B cell (primary cell): ENCODE measurements around the gene POLN. TPM values are rescaled to one million over a fixed set of nuclear protein-coding genes. Genes with fewer than 3 reads are reported as not detected.

Source experiments
- ATAC-seq: fragments of 200-7000 bp; cut with Tn5 transposase; one replicate; pipeline ENCODE4 v1.10.0; 2021; ENCODE audit warnings: low read depth, mild to moderate bottlenecking, moderate number of reproducible peaks, moderate library complexity
- CTCF ChIA-PET: fragments of 350-600 bp; sonication (Branson Sonifier 250); formaldehyde crosslinking; loops from one replicate; lab custom pipeline; 2021; ENCODE audit warnings: antibody characterized with exemption, inconsistent platforms; lab: Charles Lee
- POLR2A ChIA-PET: fragments of 350-600 bp; sonication (Branson Sonifier 250); formaldehyde crosslinking; loops from one replicate; lab custom pipeline; 2021; ENCODE audit warnings: antibody characterized with exemption; lab: Charles Lee
- DNase-seq: peaks from one replicate; pipeline ENCODE4 v3.0.0; 2013
- H2AFZ ChIP-seq: 2 replicates; pipeline ENCODE4 v1.6.1; 2012; ENCODE audit warnings: mild to moderate bottlenecking, low read depth, low read length; ENCODE audit not compliant: insufficient read depth, poor library complexity, severe bottlenecking
- H3K27ac ChIP-seq, 2 donors: 1 replicate in 1 of 2; 2 replicates in 1 of 2; pipeline ENCODE4 v1.5.1; 2012 to 2013; ENCODE audit warnings: low read length in 2 of 2, mild to moderate bottlenecking in 2 of 2, moderate library complexity in 1 of 2
- H3K27me3 ChIP-seq, 4 experiments: fragments of 200-600 bp in 1 of 4; sonication (generic) in 1 of 4; replicated peaks in 1 of 4; 1 replicate in 2 of 4; 2 replicates in 2 of 4; pipeline versions ENCODE4 v1.6.1 to v1.7.0; 2013 to 2016; ENCODE audit warnings: low read length in 3 of 4, mild to moderate bottlenecking in 2 of 4, mixed read lengths in 1 of 4, moderate library complexity in 1 of 4; ENCODE audit not compliant: insufficient read depth in 4 of 4, control insufficient read depth in 3 of 4; ENCODE audit errors: control extremely low read depth in 1 of 4
- H3K36me3 ChIP-seq, 2 experiments: replicated peaks in 1 of 2; 1 replicate in 1 of 2; 2 replicates in 1 of 2; pipeline versions ENCODE4 v1.6.1 to v1.7.1; 2013; ENCODE audit warnings: low read length in 1 of 2; ENCODE audit not compliant: insufficient read depth in 2 of 2, control insufficient read depth in 1 of 2; ENCODE audit errors: control extremely low read depth in 1 of 2, extremely low read depth in 1 of 2
- H3K4me1 ChIP-seq, 2 donors: fragments of 200-600 bp in 1 of 2; sonication (generic) in 1 of 2; 1 replicate in 1 of 2; 2 replicates in 1 of 2; pipeline versions ENCODE4 v1.5.1 to v1.6.1; 2013 to 2017; ENCODE audit warnings: low read length in 2 of 2; ENCODE audit not compliant: control insufficient read depth in 2 of 2, insufficient read depth in 2 of 2
- H3K4me2 ChIP-seq: replicated peaks from 2 replicates; pipeline ENCODE3; 2012; ENCODE audit warnings: mild to moderate bottlenecking, low read depth, low read length; ENCODE audit not compliant: poor library complexity, severe bottlenecking
- H3K4me3 ChIP-seq, 5 experiments: fragments of 200-600 bp in 1 of 5; sonication (generic) in 1 of 5; 1 replicate in 3 of 5; 2 replicates in 2 of 5; pipeline versions ENCODE4 v1.5.1 to v1.7.0; 2011 to 2016; ENCODE audit warnings: low read length in 4 of 5, mild to moderate bottlenecking in 4 of 5, low read depth in 2 of 5, control low read depth in 1 of 5, moderate library complexity in 1 of 5; ENCODE audit not compliant: insufficient read depth in 1 of 5; ENCODE audit errors: control extremely low read depth in 1 of 5, extremely low read depth in 1 of 5
- H3K79me2 ChIP-seq: fragments of 200-600 bp; sonication (generic); one replicate; pipeline ENCODE4 v1.6.0; 2016; ENCODE audit warnings: low read length; ENCODE audit not compliant: control insufficient read depth, insufficient read depth
- H3K9ac ChIP-seq: fragments of 200-600 bp; sonication (generic); 2 replicates; pipeline ENCODE4 v1.6.1; 2017; ENCODE audit warnings: mild to moderate bottlenecking, low read length, moderate library complexity
- H3K9me3 ChIP-seq, 3 donors: one replicate each; pipeline versions ENCODE4 v1.6.1 to v1.7.1; 2013; ENCODE audit warnings: low read length in 2 of 3; ENCODE audit not compliant: control insufficient read depth in 2 of 3, insufficient read depth in 1 of 3; ENCODE audit errors: control extremely low read depth in 1 of 3
- H4K20me1 ChIP-seq: 2 replicates; pipeline ENCODE4 v1.6.0; 2012; ENCODE audit warnings: mild to moderate bottlenecking, low read length; ENCODE audit not compliant: insufficient read depth, control insufficient read depth, poor library complexity, severe bottlenecking
- H3K27ac Mint-ChIP-seq: one replicate; pipeline ENCODE4 v1.8.0; 2021; ENCODE audit warnings: mixed read lengths
- H3K27me3 Mint-ChIP-seq: one replicate; pipeline ENCODE4 v1.8.0; 2021; ENCODE audit warnings: mixed read lengths
- H3K4me1 Mint-ChIP-seq: one replicate; pipeline ENCODE4 v1.8.0; 2021; ENCODE audit warnings: mixed read lengths
- H3K4me3 Mint-ChIP-seq: one replicate; pipeline ENCODE4 v1.8.0; 2021; ENCODE audit warnings: mixed read lengths
- H3K9me3 Mint-ChIP-seq: one replicate; pipeline ENCODE4 v1.8.0; 2022; ENCODE audit warnings: mixed read lengths; ENCODE audit not compliant: insufficient read depth
- CTCF ChIP-seq: fragments of 200-600 bp; IDR thresholded peaks from one replicate; pipeline ENCODE4 v1.8.0; 2022; ENCODE audit warnings: antibody characterized with exemption, mild to moderate bottlenecking
- EZH2 ChIP-seq: IDR thresholded peaks from 2 replicates; pipeline ENCODE4 v1.6.1; 2012; ENCODE audit warnings: borderline replicate concordance, low read depth, mild to moderate bottlenecking, moderate library complexity, low read length; ENCODE audit not compliant: insufficient read depth, poor library complexity, severe bottlenecking
- WGBS: methylation state at CpG from one replicate; pipeline ENCODE4 v1.1.5; 2013; ENCODE audit warnings: missing lambda C conversion rate; ENCODE audit not compliant: insufficient coverage; 5-methylcytosine and 5-hydroxymethylcytosine counted together
- intact Hi-C: fragments of 100-400 bp; cut with micrococcal nuclease; formaldehyde crosslinking; loops from one replicate; pipeline ENCODE4 v1.10.0; 2022
- polyA plus RNA-seq: library from polyadenylated mRNA; depleted of rRNA; stranded (reverse); fragments of >200 nt; gene quantifications from 2 replicates; pipeline ENCODE4 v1.2.3, GENCODE V29; 2012
- total RNA-seq, 2 donors: library from RNA; stranded (reverse); fragments of 120-200 nt in 1 of 2; gene quantifications; 1 replicate in 1 of 2; 2 replicates in 1 of 2; pipeline versions ENCODE4 v1.2.3 to v1.2.4, GENCODE V29; 2013 to 2022

POLN gene
- total and polyA plus RNA-seq, 2 donors (not counting 1 experiment from before 2014, with no cell fraction given) = 0.73 to 1.5 TPM

DNA sequence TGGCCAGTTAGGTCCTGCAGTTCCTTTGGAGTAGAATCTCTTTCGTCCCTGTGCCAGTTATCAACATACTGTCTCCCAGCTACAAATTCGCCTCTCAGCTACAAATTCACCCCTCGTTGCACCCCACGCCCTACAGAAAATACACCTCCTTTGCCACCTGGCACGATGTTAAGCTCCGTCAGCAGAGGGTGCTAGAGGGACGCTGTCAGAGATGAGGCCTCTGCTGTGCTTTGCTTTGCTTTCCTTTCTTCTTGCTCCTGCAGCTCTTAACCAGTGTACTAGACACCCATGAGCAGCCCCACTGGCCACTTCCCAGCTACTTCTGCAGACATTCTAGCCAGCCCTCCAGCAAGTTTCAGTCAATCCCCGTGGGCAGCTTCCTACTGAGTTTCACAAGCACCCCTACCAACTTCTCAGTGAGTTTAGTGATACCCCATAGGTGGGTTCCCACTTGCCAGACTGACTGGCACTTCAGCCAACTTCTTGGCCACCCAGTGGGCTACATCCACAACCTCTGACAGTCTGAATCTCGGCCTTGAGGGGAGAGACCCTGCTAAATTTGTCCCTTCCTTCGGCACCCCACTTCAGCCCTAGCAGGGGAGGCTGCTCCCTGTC lies 21.8 kb downstream of the POLN start:
- no peak overlapping the region for H3K4me3 ChIP-seq
- WGBS = 5% methylated on average over 9 of the region's 10 CpGs
- DNase-seq (peak; percentile 82), ATAC-seq (peak; percentile 90)
- H3K4me1 ChIP-seq = peaks cover 0 to 5% of the 10 kb centered on the region in 2 donors
- H3K4me3 Mint-ChIP-seq = no peak overlapping the region
- intact Hi-C loops = loop anchor here (1.0 kb wide), 3 partner anchors 22 to 198 kb away; partner anchors contain the start of genes CFAP99, HAUS3, POLN and ZFYVE28
- no peaks in the 10 kb centered on the region for H3K27me3 ChIP-seq
- no peaks in the 10 kb centered on the region for H3K9me3 Mint-ChIP-seq
- H4K20me1 ChIP-seq = no peaks in the 10 kb centered on the region
- peaks cover 4% of the 10 kb centered on the region for H3K4me1 Mint-ChIP-seq
- H3K79me2 ChIP-seq = no peaks in the 10 kb centered on the region
- H3K36me3 ChIP-seq = peaks cover 0 to 9% of the 10 kb centered on the region in 2 experiments
- H3K27ac Mint-ChIP-seq = peak overlapping the region; percentile 26
- no peak overlapping the region for H3K9ac ChIP-seq
- POLR2A ChIA-PET = interaction anchor here (0.5 to 1.4 kb wide), 2 partner anchors 22 to 347 kb away, joined by 3 read pairs; partner anchors contain the start of genes HAUS3 and POLN
- H3K27ac ChIP-seq = no peak overlapping the region
- H3K9me3 ChIP-seq = no peaks in the 10 kb centered on the region
- TF ChIP-seq CTCF (peak; percentile 88), EZH2 (no peak)
- H3K27me3 Mint-ChIP-seq = no peaks in the 10 kb centered on the region
- no peak overlapping the region for H2AFZ ChIP-seq
- CTCF ChIA-PET = interaction anchor here (0.6 to 4.9 kb wide), 53 partner anchors 10 to 895 kb away, joined by 3 to 54 read pairs (median 4); partner anchors contain the start of genes CFAP99, FAM193A, GRK4 and HAUS3
- H3K4me2 ChIP-seq = no peak overlapping the region

GRCh38 chr4:2219233-2219760 lies 22.6 kb downstream of the POLN start:
- Histone ChIP-seq H3K9ac (no peak overlapping the region), H3K4me1 (peaks cover 0 to 5% of the 10 kb centered on the region in 2 donors), H3K9me3 (no peaks in the 10 kb centered on the region), H3K27ac (no peak overlapping the region), H3K4me3 (no peak overlapping the region), H3K4me2 (no peak overlapping the region), H3K27me3 (no peaks in the 10 kb centered on the region), H4K20me1 (no peaks in the 10 kb centered on the region), H2AFZ (no peak overlapping the region), H3K36me3 (peaks cover 0 to 9% of the 10 kb centered on the region in 2 experiments), H3K79me2 (no peaks in the 10 kb centered on the region)
- TF ChIP-seq CTCF = no peak
- DNase-seq (no peak), ATAC-seq (no peak)
- intact Hi-C loops = no loop called here
- no peak overlapping the region for H3K4me3 Mint-ChIP-seq
- WGBS = 99% methylated on average over 6 of the region's 6 CpGs
- peaks cover 4% of the 10 kb centered on the region for H3K4me1 Mint-ChIP-seq
- no peaks in the 10 kb centered on the region for H3K27me3 Mint-ChIP-seq
- H3K27ac Mint-ChIP-seq = no peak overlapping the region
- ChIA-PET POLR2A (interaction anchor here (1.4 kb wide), 1 partner anchor 22 kb away, joined by 3 read pairs; the partner anchor contains the start of genes HAUS3 and POLN), CTCF (interaction anchor here (0.6 to 4.9 kb wide), 40 partner anchors 9 to 508 kb away, joined by 3 to 54 read pairs (median 4); partner anchors contain the start of genes CFAP99, FAM193A, HAUS3 and MXD4)
- no peaks in the 10 kb centered on the region for H3K9me3 Mint-ChIP-seq
